Retinal pigment epithelial cell (primary cell): Measurements from ENCODE around the gene ATP4A.
A peak's percentile ranks its signal among the peaks of the same experiment; 100 is the strongest.

Experiments used
- DNase-seq: peaks from one replicate; pipeline ENCODE4 v3.0.0-alpha.2; 2010; ENCODE audit warnings: low read depth
- H3K4me3 ChIP-seq: 2 replicates; pipeline ENCODE4 v1.5.1; 2011; ENCODE audit warnings: mild to moderate bottlenecking, low read length, control low read depth, moderate library complexity
- TF ChIP-seq, protein P1 (sequence below): conservative IDR thresholded peaks from 2 replicates; pipeline ENCODE4 v1.5.1; 2011; ENCODE audit warnings: low read depth, low read length, control low read depth, inconsistent platforms

The ATP4A gene

DNA sequence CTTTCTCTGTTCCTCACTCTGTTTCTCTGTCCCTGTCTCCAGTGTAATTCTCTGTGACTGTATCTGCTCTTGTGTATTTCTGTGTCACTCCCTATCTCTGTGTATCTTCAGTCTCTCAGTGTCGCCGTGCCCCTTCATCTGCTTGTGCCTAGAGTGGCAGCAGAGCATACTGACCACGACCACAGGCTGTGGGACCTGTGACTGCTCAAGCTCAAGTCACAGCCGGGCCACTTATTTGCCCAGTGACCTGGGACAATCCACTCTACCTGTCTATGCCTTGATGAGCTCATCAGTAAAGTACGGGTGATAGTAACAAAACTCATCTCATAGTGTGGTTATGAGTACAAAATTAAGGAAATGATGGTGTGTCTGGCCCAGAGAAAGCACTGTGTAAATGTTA, 9.4 kb downstream of the ATP4A start:
- TF ChIP-seq, protein P1, sequence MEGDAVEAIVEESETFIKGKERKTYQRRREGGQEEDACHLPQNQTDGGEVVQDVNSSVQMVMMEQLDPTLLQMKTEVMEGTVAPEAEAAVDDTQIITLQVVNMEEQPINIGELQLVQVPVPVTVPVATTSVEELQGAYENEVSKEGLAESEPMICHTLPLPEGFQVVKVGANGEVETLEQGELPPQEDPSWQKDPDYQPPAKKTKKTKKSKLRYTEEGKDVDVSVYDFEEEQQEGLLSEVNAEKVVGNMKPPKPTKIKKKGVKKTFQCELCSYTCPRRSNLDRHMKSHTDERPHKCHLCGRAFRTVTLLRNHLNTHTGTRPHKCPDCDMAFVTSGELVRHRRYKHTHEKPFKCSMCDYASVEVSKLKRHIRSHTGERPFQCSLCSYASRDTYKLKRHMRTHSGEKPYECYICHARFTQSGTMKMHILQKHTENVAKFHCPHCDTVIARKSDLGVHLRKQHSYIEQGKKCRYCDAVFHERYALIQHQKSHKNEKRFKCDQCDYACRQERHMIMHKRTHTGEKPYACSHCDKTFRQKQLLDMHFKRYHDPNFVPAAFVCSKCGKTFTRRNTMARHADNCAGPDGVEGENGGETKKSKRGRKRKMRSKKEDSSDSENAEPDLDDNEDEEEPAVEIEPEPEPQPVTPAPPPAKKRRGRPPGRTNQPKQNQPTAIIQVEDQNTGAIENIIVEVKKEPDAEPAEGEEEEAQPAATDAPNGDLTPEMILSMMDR: no peak

DNA sequence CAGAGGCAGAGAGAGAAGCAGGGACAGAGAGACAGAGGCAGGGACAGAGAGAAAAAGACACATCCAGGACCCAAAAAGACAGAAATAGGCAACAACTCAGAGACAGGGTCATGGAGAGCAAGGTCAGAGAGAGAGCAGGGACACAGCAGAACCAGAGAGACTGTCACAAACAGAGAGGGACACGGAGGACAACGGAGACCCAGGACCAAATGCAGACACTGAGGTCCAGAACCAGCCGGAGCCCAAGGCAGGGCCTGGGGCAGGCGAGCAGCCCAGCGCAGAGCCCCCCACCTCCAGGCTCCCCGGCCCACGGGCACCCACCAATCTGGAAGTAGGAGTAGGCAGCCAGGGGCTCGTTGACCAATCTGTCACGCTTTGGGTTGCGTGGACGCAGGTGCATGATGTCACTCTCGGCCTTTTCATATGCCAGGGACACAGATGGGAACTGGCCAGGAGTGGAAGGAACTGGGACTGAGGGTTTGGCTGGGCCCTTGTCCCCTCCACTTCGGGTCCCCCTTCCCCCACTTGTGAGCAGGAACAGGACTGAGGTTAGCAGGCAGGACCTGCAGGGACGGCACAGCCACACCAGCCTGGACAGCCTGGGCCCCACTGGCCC, 10.0 kb downstream of the ATP4A start:
- TF ChIP-seq, protein P1: no peak
- no peak for DNase-seq
- no peak overlapping the region for H3K4me3 ChIP-seq

More for the DNA sequence above, 9.4 kb downstream of the ATP4A start:
- no peak for DNase-seq
- H3K4me3 ChIP-seq: no peak overlapping the region

DNA sequence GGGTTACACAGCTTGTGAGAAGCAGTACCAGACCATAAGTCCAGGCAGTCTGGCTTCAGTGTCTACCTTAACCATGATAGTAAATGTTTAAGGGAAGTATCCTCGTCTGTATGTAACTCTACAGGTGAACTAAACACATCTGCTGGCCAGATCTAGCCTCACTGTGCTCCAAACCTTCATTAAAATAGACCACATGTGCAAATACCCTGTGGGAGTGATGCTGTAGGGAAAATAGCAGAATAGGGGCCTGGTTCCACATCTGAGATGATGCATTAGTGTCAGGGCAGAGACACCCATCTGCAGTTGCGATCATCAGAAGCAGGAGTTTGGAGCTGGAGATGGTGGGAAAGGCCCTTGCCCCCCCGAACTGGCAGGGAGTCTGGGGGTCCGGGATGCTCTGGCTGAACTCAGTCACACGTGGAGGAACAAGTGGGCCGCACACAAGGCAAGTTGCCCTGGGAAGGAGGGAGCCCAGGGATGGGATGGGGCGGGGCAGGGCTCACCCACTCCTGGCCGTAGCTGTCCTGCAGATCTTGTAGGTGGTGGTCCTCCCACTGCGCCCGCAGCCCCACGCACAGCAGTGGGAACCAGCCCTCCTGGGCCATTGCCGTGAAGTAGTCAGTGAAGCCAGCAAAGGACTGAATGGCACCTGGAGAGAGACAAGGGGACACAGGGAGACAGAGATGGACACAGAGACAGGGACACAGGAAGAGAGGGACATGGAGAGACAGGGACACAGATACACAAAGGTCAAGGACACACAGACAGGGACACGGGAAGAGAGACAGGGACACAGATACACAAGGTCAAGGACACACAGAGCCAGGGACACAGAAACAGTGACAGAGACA, 10.7 kb downstream of the ATP4A start:
- H3K4me3 ChIP-seq: no peak overlapping the region
- TF ChIP-seq, protein P1: no peak
- no peak for DNase-seq

DNA sequence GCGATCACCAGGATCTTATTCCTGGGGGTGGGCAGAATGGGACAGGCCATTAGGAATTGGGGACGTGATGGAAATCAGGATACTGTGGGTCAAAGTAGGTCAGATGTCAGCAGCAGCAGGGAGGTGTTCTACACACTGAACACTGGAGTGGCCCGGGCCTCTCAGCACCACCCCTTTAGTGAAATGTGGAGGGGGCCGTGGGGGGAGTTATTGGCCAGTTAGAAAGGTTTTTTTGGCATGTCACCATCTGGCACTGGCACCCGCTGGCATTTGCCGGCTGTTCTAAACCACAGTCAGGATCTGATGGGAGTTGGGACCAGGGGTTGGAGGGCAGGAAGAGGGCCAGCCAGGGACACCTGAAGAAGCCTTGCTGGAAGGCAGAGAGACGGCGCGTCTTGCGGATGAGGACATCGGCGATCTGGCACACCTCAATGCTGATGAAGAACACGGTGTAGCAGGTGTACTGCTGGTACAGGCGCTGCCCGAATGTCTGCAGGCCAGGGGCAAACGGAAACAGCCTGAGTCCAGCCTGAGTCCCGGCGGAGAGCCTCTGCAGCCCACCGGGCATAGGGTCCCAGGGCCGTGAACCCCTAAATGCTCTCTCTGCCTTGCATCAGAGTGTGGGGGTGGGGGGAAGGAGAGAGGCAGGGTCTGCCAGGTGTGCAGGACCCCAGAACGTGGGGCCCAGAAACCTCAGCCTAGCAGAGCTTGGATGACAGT, 12.2 kb downstream of the ATP4A start:
- H3K4me3 ChIP-seq: no peak overlapping the region
- TF ChIP-seq, protein P1: no peak
- no peak for DNase-seq

DNA sequence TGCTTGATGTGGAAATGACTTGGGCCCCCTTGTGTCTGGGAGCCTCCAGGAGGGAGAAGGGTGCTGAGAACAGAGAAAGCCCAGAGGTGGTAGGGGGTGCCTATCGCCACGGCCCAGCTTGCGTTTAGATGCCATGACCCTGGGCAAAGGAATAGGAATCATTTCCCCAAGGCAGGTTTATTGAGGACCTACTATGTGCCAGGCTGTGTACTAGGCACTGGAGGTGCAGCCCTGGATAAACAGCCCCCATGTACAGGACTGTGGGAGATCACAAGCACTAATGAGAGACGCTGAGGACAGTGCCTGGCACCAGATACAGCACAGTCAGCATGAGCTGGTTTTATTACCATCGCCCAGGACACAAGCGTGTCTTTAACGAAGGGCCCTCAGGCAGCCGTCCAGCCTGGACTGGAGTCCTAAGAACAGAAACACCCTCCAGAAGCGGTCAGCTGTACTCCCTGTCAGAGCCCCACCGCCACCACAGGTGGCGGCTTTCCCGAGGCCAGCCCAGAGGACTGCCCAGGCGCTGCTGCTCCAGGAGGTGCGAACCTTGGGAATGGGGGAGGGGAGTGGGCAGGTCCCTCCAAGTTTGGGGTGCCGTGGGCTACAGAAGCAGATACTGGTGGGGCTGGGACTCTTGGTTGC, 13.5 kb downstream of the ATP4A start:
- H3K4me3 ChIP-seq: no peak overlapping the region
- TF ChIP-seq, protein P1: no peak
- no peak for DNase-seq

DNA sequence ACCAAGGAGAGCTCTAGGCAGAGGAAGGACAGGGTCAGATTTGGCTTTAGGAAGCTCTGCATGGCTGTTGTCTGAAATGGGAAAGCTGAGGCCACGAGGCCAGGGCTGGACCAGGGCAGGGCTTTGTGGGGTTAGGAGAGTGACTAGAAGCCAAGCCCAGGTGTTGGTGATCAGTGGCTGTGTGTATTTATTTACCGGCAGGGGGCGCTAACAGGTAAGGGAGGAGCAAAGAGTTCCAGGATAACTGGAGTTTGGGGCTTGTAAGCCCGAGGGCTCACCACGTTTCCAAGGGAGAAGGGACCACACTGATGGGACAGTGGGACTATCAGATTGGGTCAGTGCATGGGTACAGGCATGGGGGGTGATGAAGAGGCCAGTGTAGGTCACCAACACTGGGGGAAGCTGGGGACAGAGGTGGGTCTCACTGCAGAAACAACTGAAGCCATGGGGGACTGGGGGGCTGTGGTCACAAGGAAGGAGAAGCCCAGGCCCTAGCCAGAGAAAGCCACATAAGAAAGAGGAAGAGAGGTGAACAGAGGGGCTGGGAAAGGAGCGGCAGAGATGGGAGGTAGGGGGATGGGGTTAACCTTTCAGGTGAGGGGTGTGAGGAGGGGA, 14.2 kb downstream of the ATP4A start:
- TF ChIP-seq, protein P1: peak; percentile 79
- no peak for DNase-seq
- H3K4me3 ChIP-seq: no peak overlapping the region
